ENCODE data around the gene IRAK1. TPM values are rescaled to one million over a fixed set of nuclear protein-coding genes. Genes with fewer than 3 reads are reported as not detected.

IRAK1 gene
- total and polyA plus RNA-seq, 11 donors: 22.0 to 89.3 (median 29.7) TPM

GRCh38 chrX:154037754-154038153, 18.1 kb upstream of the IRAK1 start:
- H3K4me3 ChIP-seq: no peak overlapping the region
- no peak overlapping the region for H3K27ac ChIP-seq

GRCh38 chrX:154036513-154036912, 16.8 kb upstream of the IRAK1 start:
- intact Hi-C loops (cut with DNase I): no loop called here
- Histone ChIP-seq H3K4me3 (no peak overlapping the region), H3K27me3 (peaks cover 0 to 27% (median 0%) of the 10 kb centered on the region in 9 donors), H3K36me3 (peaks cover 0 to 16% (median 4%) of the 10 kb centered on the region in 9 donors), H3K4me1 (peaks cover 0 to 34% (median 15%) of the 10 kb centered on the region in 12 donors), H3K9me3 (no peaks in the 10 kb centered on the region), H3K27ac (no peak overlapping the region)
- no peak for TF ChIP-seq POLR2A (IDR thresholded peaks at IDR 0.05)
- no peak for TF ChIP-seq CTCF (IDR thresholded peaks at IDR 0.05)
- ATAC-seq (no peak), DNase-seq (no peak)
- 85 to 95% (median 89%) methylated on average over 8 of the region's 8 CpGs for WGBS, 4 donors

More at GRCh38 chrX:154037754-154038153, 18.1 kb upstream of the IRAK1 start:
- intact Hi-C loops (cut with DNase I): no loop called here
- TF ChIP-seq CTCF (IDR thresholded peaks at IDR 0.05) (no peak), POLR2A (IDR thresholded peaks at IDR 0.05) (no peak)
- no peaks in the 10 kb centered on the region for H3K9me3 ChIP-seq
- peaks cover 0 to 36% (median 24%) of the 10 kb centered on the region in 12 donors for H3K4me1 ChIP-seq
- WGBS, 4 donors: 65 to 72% (median 67%) methylated on average over 5 of the region's 5 CpGs
- ATAC-seq: no peak
- H3K27me3 ChIP-seq: peaks cover 0 to 26% (median 0%) of the 10 kb centered on the region in 9 donors
- peaks cover 0 to 4% (median 0%) of the 10 kb centered on the region in 9 donors for H3K36me3 ChIP-seq
- no peak for DNase-seq

- Histone ChIP-seq H3K4me3 (no peak overlapping the region), H3K27me3 (peaks cover 0 to 18% (median 0%) of the 10 kb centered on the region in 9 donors), H3K36me3 (peaks cover 0 to 37% (median 25%) of the 10 kb centered on the region in 9 donors), H3K27ac (no peak overlapping the region), H3K9me3 (no peaks in the 10 kb centered on the region), H3K4me1 (peaks cover 0 to 21% (median 0%) of the 10 kb centered on the region in 12 donors)
- DNase-seq: no peak
- intact Hi-C loops (cut with DNase I): no loop called here
- ATAC-seq: peak in 1 of 4 donors; percentile 7
- WGBS, 4 donors: 72 to 99% (median 88%) methylated on average over 2 of the region's 2 CpGs
- TF ChIP-seq POLR2A (IDR thresholded peaks at IDR 0.05) (no peak), CTCF (IDR thresholded peaks at IDR 0.05) (no peak)
Measured at GRCh38 chrX:154033848-154034247, 14.1 kb upstream of the IRAK1 start.

- H3K9me3 ChIP-seq: no peaks in the 10 kb centered on the region
- peaks cover 0 to 23% (median 0%) of the 10 kb centered on the region in 9 donors for H3K27me3 ChIP-seq
- intact Hi-C loops (cut with DNase I): no loop called here
- no peak overlapping the region for H3K27ac ChIP-seq
- TF ChIP-seq CTCF (IDR thresholded peaks at IDR 0.05): no peak
- no peak for TF ChIP-seq POLR2A (IDR thresholded peaks at IDR 0.05)
- H3K4me3 ChIP-seq: no peak overlapping the region
- H3K36me3 ChIP-seq: peaks cover 0 to 45% (median 25%) of the 10 kb centered on the region in 9 donors
- ATAC-seq: no peak
- DNase-seq: no peak
- H3K4me1 ChIP-seq: peaks cover 0 to 24% (median 0%) of the 10 kb centered on the region in 12 donors
- 53 to 68% (median 61%) methylated on average over 4 to 9 of the region's 9 CpGs for WGBS, 4 donors
Measured at GRCh38 chrX:154032653-154033052, 13.0 kb upstream of the IRAK1 start.

All from heart left ventricle (tissue), 16 donors.